ENCODE data around the gene FXYD2.
"Not testable (repeated sequence)": the region's sequence is repeated elsewhere in the genome, so short reads cannot be mapped to it uniquely, and the experiment has no call there.

FXYD2 gene

GRCh38 chr11:117820071-117820470 lies 4.5 kb downstream of the FXYD2 start:
- H3K4me3 ChIP-seq (ENCODE audit: low read length), result no peak overlapping the region
- H3K36me3 ChIP-seq (ENCODE audit: control insufficient read depth, insufficient read depth, low read length), result no peaks in the 10 kb centered on the region
- no peak overlapping the region for H3K27ac ChIP-seq (ENCODE audit: low read depth, low read length)
- H3K9ac ChIP-seq (ENCODE audit: low read length), result no peak overlapping the region
- H3K4me1 ChIP-seq (ENCODE audit: control insufficient read depth, insufficient read depth, low read length), result peaks cover 10% of the 10 kb centered on the region
- no peaks in the 10 kb centered on the region for H3K27me3 ChIP-seq (ENCODE audit: control insufficient read depth, insufficient read depth, low read length)

- no peak overlapping the region for H3K27ac ChIP-seq (ENCODE audit: low read depth, low read length)
- peaks cover 4% of the 10 kb centered on the region for H3K4me1 ChIP-seq (ENCODE audit: control insufficient read depth, insufficient read depth, low read length)
Observed at GRCh38 chr11:117819096-117820040, 5.2 kb downstream of the FXYD2 start.

GRCh38 chr11:117818041-117818873 lies 6.3 kb downstream of the FXYD2 start:
- Histone ChIP-seq H3K9ac (ENCODE audit: low read length) (no peak overlapping the region), H3K4me1 (ENCODE audit: control insufficient read depth, insufficient read depth, low read length) (no peaks in the 10 kb centered on the region), H3K27ac (ENCODE audit: low read depth, low read length) (no peak overlapping the region), H3K27me3 (ENCODE audit: control insufficient read depth, insufficient read depth, low read length) (no peaks in the 10 kb centered on the region), H3K4me3 (ENCODE audit: low read length) (no peak overlapping the region), H3K36me3 (ENCODE audit: control insufficient read depth, insufficient read depth, low read length) (no peaks in the 10 kb centered on the region)

More at GRCh38 chr11:117819096-117820040, 5.2 kb downstream of the FXYD2 start:
- Histone ChIP-seq H3K9ac (ENCODE audit: low read length) (no peak overlapping the region), H3K36me3 (ENCODE audit: control insufficient read depth, insufficient read depth, low read length) (no peaks in the 10 kb centered on the region), H3K4me3 (ENCODE audit: low read length) (no peak overlapping the region), H3K27me3 (ENCODE audit: control insufficient read depth, insufficient read depth, low read length) (no peaks in the 10 kb centered on the region)

GRCh38 chr11:117817368-117818040 lies 7.0 kb downstream of the FXYD2 start:
- Histone ChIP-seq H3K4me1 (ENCODE audit: control insufficient read depth, insufficient read depth, low read length) (no peaks in the 10 kb centered on the region), H3K9ac (ENCODE audit: low read length) (no peak overlapping the region), H3K4me3 (ENCODE audit: low read length) (peak overlapping the region; percentile 42), H3K36me3 (ENCODE audit: control insufficient read depth, insufficient read depth, low read length) (no peaks in the 10 kb centered on the region), H3K27me3 (ENCODE audit: control insufficient read depth, insufficient read depth, low read length) (no peaks in the 10 kb centered on the region), H3K27ac (ENCODE audit: low read depth, low read length) (no peak overlapping the region)

- Histone ChIP-seq H3K4me3 (ENCODE audit: low read length) (peak overlapping the region; percentile 33), H3K27ac (ENCODE audit: low read depth, low read length) (no peak overlapping the region), H3K9ac (ENCODE audit: low read length) (no peak overlapping the region), H3K27me3 (ENCODE audit: control insufficient read depth, insufficient read depth, low read length) (no peaks in the 10 kb centered on the region), H3K4me1 (ENCODE audit: control insufficient read depth, insufficient read depth, low read length) (no peaks in the 10 kb centered on the region), H3K36me3 (ENCODE audit: control insufficient read depth, insufficient read depth, low read length) (no peaks in the 10 kb centered on the region)
Observed at GRCh38 chr11:117816846-117817367, 7.6 kb downstream of the FXYD2 start.

GRCh38 chr11:117816151-117816741 lies 8.3 kb downstream of the FXYD2 start:
- H3K9ac ChIP-seq (ENCODE audit: low read length), result no peak overlapping the region
- H3K4me1 ChIP-seq (ENCODE audit: control insufficient read depth, insufficient read depth, low read length), result no peaks in the 10 kb centered on the region
- H3K27me3 ChIP-seq (ENCODE audit: control insufficient read depth, insufficient read depth, low read length), result no peaks in the 10 kb centered on the region
- H3K4me3 ChIP-seq (ENCODE audit: low read length), result no peak overlapping the region
- no peak overlapping the region for H3K27ac ChIP-seq (ENCODE audit: low read depth, low read length)
- H3K36me3 ChIP-seq (ENCODE audit: control insufficient read depth, insufficient read depth, low read length), result no peaks in the 10 kb centered on the region

GRCh38 chr11:117815262-117815803 lies 9.2 kb downstream of the FXYD2 start:
- Histone ChIP-seq H3K4me1 (ENCODE audit: control insufficient read depth, insufficient read depth, low read length) (no peaks in the 10 kb centered on the region), H3K9ac (ENCODE audit: low read length) (no peak overlapping the region), H3K4me3 (ENCODE audit: low read length) (no peak overlapping the region), H3K27me3 (ENCODE audit: control insufficient read depth, insufficient read depth, low read length) (no peaks in the 10 kb centered on the region), H3K36me3 (ENCODE audit: control insufficient read depth, insufficient read depth, low read length) (no peaks in the 10 kb centered on the region), H3K27ac (ENCODE audit: low read depth, low read length) (no peak overlapping the region)

GRCh38 chr11:117814766-117815261 lies 9.7 kb downstream of the FXYD2 start:
- H3K4me3 ChIP-seq (ENCODE audit: low read length), result no peak overlapping the region
- no peak overlapping the region for H3K9ac ChIP-seq (ENCODE audit: low read length)
- no peaks in the 10 kb centered on the region for H3K36me3 ChIP-seq (ENCODE audit: control insufficient read depth, insufficient read depth, low read length)
- no peaks in the 10 kb centered on the region for H3K4me1 ChIP-seq (ENCODE audit: control insufficient read depth, insufficient read depth, low read length)
- H3K27ac ChIP-seq (ENCODE audit: low read depth, low read length), result no peak overlapping the region
- H3K27me3 ChIP-seq (ENCODE audit: control insufficient read depth, insufficient read depth, low read length), result no peaks in the 10 kb centered on the region

GRCh38 chr11:117814204-117814765 lies 10.3 kb downstream of the FXYD2 start:
- Histone ChIP-seq H3K36me3 (ENCODE audit: control insufficient read depth, insufficient read depth, low read length) (no peaks in the 10 kb centered on the region), H3K4me3 (ENCODE audit: low read length) (no peak overlapping the region), H3K27me3 (ENCODE audit: control insufficient read depth, insufficient read depth, low read length) (no peaks in the 10 kb centered on the region), H3K4me1 (ENCODE audit: control insufficient read depth, insufficient read depth, low read length) (no peaks in the 10 kb centered on the region), H3K9ac (ENCODE audit: low read length) (no peak overlapping the region), H3K27ac (ENCODE audit: low read depth, low read length) (no peak overlapping the region)

- H3K36me3 ChIP-seq (ENCODE audit: control insufficient read depth, insufficient read depth, low read length); H3K9ac ChIP-seq (ENCODE audit: low read length); H3K4me3 ChIP-seq (ENCODE audit: low read length); H3K27me3 ChIP-seq (ENCODE audit: control insufficient read depth, insufficient read depth, low read length); H3K27ac ChIP-seq (ENCODE audit: low read depth, low read length); H3K4me1 ChIP-seq (ENCODE audit: control insufficient read depth, insufficient read depth, low read length): not testable (repeated sequence)
Observed at GRCh38 chr11:117810056-117810451, 14.5 kb downstream of the FXYD2 start.
